ENCODE measurements around the gene GTSE1.

GTSE1 gene

DNA sequence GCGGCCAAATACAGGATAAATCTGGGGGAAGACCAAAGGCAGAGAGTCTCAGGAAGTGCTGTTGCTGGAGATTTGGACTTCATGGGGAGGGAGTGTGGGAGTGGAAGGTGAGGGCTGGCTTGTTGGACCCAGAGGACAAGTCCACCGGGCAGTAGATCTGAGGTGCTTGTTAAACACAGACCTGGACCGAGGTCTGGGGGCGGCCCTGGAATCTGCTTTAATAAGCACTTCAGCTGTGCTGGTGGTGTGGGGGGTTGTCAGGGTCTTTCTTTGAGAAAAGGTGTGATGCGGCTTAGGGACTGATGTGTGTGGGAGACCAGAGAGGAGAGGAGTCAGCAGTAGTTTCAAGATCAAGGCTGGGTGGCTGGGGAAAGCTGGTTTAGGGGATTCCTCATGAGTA lies 43.3 kb downstream of the GTSE1 start:
- Histone ChIP-seq H3K4me3 (ENCODE audit: low read depth, low read length) (no peak overlapping the region), H3K9me3 (ENCODE audit: severe bottlenecking) (no peaks in the 10 kb centered on the region), H3K36me3 (peaks cover 71% of the 10 kb centered on the region), H3K27ac (no peak overlapping the region), H3K27me3 (ENCODE audit: insufficient read depth, low read depth, severe bottlenecking) (no peaks in the 10 kb centered on the region)
- no peak for DNase-seq
- TF ChIP-seq, protein P1, sequence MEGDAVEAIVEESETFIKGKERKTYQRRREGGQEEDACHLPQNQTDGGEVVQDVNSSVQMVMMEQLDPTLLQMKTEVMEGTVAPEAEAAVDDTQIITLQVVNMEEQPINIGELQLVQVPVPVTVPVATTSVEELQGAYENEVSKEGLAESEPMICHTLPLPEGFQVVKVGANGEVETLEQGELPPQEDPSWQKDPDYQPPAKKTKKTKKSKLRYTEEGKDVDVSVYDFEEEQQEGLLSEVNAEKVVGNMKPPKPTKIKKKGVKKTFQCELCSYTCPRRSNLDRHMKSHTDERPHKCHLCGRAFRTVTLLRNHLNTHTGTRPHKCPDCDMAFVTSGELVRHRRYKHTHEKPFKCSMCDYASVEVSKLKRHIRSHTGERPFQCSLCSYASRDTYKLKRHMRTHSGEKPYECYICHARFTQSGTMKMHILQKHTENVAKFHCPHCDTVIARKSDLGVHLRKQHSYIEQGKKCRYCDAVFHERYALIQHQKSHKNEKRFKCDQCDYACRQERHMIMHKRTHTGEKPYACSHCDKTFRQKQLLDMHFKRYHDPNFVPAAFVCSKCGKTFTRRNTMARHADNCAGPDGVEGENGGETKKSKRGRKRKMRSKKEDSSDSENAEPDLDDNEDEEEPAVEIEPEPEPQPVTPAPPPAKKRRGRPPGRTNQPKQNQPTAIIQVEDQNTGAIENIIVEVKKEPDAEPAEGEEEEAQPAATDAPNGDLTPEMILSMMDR (IDR thresholded peaks at IDR 0.05; ENCODE audit: low read depth, low read length), result no peak

DNA sequence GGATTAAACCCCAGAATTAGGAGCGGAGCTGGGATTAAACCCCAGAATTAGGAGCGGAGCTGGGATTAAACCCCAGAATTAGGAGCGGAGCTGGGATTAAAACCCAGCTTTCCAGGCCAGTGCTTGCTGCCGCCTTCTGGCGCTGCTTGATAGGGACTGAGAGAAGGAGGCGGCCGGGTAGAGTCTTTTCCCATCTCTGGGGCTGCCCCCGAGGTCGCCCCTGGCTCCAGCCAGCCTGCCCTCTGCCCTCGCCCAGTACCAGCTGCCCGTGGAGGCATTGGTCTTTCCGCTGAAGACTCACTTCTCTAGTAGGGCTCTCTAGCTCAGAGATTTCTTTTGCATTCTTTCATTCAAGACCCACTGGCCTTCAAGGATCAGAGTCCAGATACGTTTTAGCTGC lies 44.0 kb downstream of the GTSE1 start:
- Histone ChIP-seq H3K27me3 (ENCODE audit: insufficient read depth, low read depth, severe bottlenecking) (no peaks in the 10 kb centered on the region), H3K4me3 (ENCODE audit: low read depth, low read length) (no peak overlapping the region), H3K36me3 (peaks cover 76% of the 10 kb centered on the region), H3K9me3 (ENCODE audit: severe bottlenecking) (no peaks in the 10 kb centered on the region), H3K27ac (no peak overlapping the region)
- DNase-seq, result no peak
- TF ChIP-seq, protein P1 (IDR thresholded peaks at IDR 0.05; ENCODE audit: low read depth, low read length), result no peak

DNA sequence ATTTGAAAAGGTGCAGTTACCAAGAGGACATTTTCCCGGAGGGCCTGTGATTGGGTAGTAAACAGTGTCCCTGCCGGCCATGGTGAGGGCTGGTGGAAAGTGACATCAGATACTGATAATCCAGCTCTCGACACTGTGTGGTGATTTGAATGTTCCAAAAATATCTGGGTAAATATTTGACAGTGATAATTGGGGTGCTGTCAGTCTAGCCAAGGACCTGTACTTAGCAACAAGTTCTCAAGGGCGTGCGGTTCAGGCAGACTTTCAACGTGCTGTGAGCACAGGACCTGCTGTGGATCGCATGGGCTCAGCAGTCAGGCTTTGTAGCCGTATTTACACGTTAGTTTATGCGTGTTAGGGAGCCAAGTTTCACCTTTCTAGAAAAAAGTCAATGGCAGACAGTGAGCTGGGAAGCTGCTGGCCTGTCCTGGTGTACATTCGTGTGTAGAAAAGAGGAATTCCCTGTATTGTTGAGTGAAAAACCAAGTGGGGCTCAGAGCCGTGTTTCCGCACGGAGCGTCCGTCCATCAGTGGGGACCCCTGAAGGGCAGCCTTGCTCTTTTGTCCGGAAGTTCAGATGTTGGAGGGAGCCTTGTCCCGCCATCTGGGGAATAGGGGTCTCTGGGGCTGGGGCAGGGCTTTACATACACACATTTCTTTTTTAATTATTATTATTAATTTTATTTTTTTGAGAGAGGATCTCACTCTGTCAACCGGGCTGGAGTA lies 50.2 kb downstream of the GTSE1 start:
- Histone ChIP-seq H3K9me3 (ENCODE audit: severe bottlenecking) (no peaks in the 10 kb centered on the region), H3K36me3 (peaks cover 88% of the 10 kb centered on the region), H3K27ac (no peak overlapping the region), H3K27me3 (ENCODE audit: insufficient read depth, low read depth, severe bottlenecking) (no peaks in the 10 kb centered on the region), H3K4me3 (ENCODE audit: low read depth, low read length) (no peak overlapping the region)
- no peak for DNase-seq
- TF ChIP-seq, protein P1 (IDR thresholded peaks at IDR 0.05; ENCODE audit: low read depth, low read length), result no peak

DNA sequence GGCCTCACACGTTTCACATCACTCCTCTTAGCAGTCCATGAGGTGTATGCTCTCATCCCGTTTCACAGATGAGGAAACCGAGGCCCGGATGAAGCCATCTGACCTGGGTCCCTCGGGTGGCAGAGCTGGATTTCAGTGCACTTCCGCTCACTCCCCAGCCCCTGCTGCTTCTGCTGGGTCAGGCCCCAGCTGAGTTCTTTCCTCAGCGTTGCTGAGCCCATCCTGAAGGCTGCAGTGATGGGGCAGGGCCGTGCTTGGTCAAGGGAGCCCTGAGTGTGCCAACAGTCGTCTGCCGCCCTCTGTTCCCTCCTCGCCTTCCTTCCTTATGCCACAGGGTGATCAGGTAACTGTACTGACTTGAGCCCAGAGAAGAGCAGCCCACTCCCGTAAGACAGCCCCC lies 51.0 kb downstream of the GTSE1 start:
- TF ChIP-seq, protein P1 (IDR thresholded peaks at IDR 0.05; ENCODE audit: low read depth, low read length), result no peak
- H3K27ac ChIP-seq, result no peak overlapping the region
- DNase-seq, result no peak
- H3K4me3 ChIP-seq (ENCODE audit: low read depth, low read length), result no peak overlapping the region
- no peaks in the 10 kb centered on the region for H3K9me3 ChIP-seq (ENCODE audit: severe bottlenecking)
- no peaks in the 10 kb centered on the region for H3K27me3 ChIP-seq (ENCODE audit: insufficient read depth, low read depth, severe bottlenecking)
- peaks cover 88% of the 10 kb centered on the region for H3K36me3 ChIP-seq

DNA sequence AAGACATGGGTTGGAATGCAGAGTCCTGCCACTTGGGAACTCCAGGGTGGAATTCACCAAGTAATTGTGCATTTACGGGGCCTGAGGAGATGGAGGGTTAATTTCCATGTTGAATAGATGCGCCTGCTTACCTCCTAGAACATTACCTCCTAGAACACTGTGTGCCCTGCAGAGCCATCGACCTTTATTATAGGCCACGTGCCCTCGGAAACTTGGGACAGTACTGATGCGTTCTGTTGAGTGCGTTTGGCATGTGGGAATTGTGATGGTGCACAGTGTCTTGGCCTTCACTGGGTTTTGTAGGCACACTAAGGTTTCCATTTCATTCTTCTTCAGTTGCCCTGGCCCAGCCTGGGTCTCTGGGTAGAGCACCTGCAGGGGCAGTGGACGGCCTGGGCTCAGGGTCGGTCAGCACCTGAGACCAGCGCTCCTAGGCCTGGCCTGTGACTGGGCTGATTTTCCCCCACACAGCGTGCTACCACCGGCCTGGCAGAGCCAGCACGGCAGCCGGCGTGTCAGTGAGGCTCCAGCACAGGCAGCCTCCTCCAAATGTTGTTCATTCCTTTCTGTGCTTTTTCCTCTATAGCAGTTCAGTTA lies 51.5 kb downstream of the GTSE1 start:
- TF ChIP-seq, protein P1 (IDR thresholded peaks at IDR 0.05; ENCODE audit: low read depth, low read length), result no peak
- no peaks in the 10 kb centered on the region for H3K27me3 ChIP-seq (ENCODE audit: insufficient read depth, low read depth, severe bottlenecking)
- DNase-seq, result no peak
- H3K27ac ChIP-seq, result no peak overlapping the region
- H3K4me3 ChIP-seq (ENCODE audit: low read depth, low read length), result no peak overlapping the region
- no peaks in the 10 kb centered on the region for H3K9me3 ChIP-seq (ENCODE audit: severe bottlenecking)
- H3K36me3 ChIP-seq, result peaks cover 86% of the 10 kb centered on the region

All from WERI-Rb-1 (cell line).